GM18508 (cell line): ENCODE data around the gene CENPP.
"Not testable (repeated sequence)": the region's sequence is repeated elsewhere in the genome, so short reads cannot be mapped to it uniquely, and the experiment has no call there.

Source experiments
- ATAC-seq: cut with Tn5 transposase; IDR thresholded peaks from one replicate; pipeline ENCODE4 v1.9.1; 2021; ENCODE audit warnings: moderate number of reproducible peaks; ENCODE audit not compliant: insufficient read depth, unreplicated experiment

CENPP gene

DNA sequence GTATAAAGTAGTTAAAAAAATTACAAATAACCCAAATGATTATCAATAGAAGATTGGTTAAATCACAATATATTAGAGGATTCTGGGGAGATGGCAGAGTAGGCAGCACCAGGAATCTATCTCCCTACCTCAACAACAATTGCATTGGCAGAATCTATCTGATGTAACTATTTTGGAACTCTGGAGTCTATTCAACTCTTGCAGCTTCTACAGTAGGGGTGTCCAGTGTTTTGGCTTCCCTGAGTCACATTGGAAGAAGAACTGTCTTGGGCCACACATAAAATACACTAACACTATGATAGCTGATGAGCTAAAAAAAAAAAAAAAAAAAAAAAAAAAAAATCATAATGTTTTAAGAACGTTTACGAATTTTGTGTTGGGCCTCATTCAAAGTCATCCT lies 239.2 kb downstream of the CENPP start:
- ATAC-seq: no peak

DNA sequence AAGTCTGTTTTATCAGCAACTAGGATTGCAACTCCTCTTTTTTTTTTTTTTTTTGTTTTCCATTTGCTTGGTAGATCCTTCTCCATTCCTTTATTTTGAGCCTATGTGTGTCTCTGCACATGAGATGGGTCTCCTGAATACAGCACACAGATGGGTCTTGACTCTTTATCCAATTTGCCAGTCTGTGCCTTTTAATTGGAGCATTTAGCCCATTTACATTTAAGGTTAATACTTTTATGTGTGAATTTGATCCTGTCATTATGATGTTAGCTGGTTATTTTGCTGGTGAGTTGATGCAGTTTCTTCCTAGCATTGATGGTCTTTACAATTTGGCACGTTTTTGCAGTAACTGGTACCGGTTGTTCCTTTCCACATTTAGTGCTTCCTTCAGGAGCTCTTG lies 246.1 kb downstream of the CENPP start:
- not testable (repeated sequence) for ATAC-seq

DNA sequence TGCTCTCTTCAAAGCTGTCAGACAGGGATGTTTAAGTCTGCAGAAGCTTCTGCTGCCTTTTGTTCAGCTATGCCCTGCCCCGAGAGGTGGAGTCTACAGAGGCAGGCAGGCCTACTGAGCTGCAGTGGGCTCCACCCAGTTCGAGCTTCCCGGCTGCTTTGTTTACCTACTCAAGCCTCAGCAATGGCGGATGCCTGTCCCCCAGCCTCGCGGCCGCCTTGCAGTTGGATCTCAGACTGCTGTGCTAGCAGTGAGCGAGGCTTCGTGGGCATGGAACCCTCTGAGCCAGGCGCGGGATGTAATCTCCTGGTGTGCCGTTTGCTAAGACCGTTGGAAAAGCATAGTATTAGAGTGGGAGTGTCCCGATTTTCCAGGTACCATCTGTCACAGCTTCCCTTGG lies 247.9 kb downstream of the CENPP start:
- not testable (repeated sequence) for ATAC-seq

DNA sequence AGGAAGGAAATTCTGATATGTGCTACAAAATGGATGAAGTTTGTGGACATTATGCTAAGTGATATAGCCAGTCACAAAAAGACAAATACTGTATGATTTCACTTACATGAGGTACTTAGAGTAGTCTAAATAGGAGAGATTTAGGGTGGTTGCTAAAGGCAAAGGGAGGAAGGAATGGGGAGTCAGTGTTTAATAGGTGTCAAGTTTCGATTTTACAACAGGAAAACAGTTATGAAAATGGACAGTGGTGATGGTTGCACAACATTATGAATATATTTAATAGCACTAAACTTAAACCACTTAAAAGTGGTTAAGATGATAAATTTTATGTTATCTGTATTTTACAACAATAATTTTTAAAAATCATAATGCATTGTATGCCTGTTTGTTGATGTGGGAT lies 250.4 kb downstream of the CENPP start:
- ATAC-seq: no peak

DNA sequence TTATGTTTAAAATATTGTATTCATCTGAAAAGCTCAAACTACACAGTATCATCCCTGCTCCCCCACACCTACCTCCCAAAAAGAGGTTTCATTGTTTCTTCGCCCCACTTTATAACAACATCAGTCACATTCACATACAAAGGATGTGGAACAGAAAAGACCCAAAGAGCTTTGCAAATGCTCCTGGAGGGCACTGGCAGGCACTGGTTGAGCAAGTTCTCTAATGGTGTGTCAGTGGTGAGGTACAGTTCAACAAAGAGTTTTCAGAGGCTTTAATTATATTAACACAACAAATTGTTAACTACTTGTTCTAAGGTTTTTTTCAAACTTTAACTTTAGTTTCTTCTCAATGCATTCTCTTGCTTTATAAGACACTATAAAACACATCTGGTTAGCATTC lies 264.2 kb downstream of the CENPP start:
- ATAC-seq: no peak

DNA sequence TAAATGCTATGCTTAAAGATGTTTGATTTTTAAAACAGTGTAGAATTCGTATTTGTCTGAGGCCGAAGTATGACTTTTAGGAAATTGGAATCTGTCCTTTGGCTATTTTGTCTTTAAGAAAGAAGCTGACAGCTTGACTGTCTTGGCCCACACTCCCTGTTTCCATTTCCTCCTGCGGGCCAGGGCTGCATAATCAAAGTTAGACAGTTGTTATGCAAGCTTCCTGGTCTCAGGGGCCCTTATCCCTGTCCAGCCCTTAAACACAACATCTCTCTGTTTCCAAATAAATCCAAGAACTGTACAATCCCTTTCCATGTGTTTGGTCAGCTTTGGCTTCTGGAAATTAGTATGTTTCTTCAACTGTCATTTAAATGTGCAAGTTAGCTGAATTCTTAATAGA lies 264.6 kb downstream of the CENPP start:
- no peak for ATAC-seq

DNA sequence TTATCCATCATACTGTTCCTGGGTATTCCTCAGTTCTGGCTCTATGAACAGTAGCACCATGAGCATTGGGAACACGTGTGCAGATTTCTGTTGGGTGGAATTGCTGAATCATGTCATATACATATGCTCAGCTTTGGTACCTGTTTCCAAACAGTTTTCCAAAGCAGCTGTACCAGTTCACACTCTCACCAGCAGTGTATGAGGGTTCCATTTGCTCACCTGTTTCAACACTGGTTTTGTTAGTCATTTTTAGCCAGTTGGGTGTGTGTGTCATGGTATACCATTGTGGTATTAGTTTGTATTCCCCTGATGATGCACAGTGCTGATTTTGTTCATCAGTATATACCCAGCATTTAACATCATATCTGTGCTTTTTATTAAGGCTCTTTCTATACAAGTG lies 266.8 kb downstream of the CENPP start:
- no peak for ATAC-seq

DNA sequence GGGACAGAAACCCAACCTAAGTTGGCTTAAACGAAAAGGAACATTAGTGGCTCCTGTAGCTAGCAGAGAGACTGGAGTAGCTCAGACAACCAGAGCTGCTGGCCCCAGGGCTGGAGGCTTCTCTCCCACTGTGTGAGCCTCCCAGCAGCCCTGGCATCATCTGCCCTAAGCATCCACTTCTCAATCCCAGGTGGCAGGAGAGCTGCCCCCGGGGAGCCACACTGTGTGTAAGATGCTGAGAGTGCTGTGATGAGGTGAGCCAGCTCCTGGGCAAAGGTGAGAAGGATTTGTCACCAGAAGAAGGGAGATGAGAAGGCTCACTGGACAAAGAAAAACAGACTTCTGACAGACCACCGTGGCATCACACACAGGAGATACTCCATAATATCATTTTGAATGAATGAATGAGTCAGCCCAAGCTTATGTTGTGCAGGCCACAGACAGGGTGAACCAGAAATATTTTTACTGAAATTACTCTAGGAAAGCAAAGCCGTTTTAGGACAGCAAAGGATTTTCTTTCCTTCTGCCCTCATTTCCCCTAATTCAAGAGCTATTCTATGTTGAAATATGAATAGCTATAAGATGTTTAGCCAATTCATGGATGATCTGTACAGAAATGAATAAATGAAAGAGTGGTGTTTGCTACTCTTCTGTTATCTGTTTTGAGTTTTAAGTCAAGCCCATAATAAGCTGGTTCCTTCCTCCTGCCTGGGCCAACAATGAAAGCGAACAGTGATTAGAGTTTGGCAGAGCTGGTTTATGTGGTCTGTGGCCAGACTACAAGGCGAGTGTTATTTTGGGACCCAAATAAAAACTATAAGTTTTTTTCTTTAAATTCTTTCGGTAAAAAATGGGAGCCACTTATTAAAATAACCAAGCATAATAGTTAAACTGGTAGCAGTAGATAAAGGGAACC lies 267.5 kb downstream of the CENPP start:
- no peak for ATAC-seq

DNA sequence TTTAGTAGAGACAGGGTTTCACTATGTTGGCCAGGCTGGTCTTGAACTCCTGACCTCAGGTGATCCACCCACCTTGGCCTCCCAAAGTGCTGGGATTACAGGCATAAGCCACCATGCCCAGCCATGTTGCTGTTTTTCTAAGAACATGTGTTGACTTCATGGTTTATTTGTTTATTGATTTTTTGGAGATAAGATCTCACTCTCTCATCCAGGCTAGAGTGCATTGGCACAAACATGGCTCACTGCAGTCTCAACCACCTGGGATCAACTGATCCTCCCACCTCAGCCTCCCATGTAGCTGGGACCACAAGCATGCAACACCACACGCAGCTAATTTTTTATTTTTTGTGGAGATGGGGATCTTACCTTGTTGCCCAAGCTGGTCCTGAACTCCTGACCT lies 269.3 kb downstream of the CENPP start:
- ATAC-seq: not testable (repeated sequence)

DNA sequence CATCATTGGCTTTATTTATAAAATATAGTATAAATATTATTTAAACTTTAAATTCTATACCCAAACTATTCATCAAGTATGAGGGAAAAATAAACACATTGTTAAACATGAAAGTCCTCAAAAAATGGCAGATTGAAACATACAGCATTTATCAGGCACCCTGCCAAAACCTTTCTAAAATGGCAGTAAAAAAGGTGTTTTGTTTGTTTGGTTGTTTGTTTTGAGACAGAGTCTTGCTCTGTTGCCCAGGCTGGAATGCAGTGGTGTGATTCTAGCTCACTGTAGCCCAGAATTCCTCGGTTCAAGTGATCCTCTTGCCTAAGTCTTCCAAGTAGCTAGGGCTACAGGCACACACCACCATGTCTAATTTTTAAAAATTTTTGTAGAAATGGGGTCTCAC lies 270.2 kb downstream of the CENPP start:
- ATAC-seq: no peak

DNA sequence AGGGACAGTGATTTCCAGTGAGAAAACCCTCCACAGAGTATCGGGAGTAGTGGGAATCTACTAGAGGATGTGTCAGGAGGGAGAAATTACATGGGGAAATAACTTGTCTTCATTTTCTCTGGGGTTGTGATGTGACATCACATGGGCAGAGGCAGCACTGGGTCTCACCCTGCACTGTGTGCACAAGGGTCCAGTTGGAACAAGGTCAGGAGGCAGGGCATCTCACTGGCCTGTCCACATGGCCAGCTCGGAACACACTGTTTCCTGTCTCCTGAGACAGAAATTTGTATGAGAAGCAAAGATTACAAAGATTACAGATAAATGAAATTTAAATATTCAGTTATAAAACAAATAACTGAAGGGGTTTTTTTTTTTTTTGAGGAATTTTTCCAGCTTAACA lies 272.6 kb downstream of the CENPP start:
- no peak for ATAC-seq

DNA sequence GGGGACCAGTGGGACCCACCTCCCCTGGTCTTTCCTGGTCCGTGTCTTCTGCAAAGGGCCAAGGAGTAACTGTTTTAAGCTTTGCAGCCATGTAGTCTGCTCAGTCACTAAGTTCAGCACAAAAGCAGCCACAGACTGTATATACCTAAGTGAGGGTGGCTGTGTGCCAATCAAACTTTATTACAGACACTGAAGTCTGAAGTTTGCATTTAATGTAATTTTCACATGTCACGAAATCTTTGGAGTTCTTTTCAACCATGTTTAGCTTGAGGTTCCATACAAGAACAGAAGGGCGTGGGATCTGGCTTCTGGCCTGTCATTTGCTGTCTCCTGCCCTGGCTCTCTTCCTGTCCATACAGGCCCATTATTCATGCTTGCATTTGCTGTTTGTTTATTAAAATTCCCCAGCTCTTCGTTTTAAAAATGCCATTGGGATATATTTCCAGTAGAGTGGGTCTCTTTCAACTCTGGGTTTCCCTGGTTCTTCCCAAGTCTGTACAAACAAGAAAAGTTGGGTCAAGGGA lies 274.2 kb downstream of the CENPP start:
- no peak for ATAC-seq

DNA sequence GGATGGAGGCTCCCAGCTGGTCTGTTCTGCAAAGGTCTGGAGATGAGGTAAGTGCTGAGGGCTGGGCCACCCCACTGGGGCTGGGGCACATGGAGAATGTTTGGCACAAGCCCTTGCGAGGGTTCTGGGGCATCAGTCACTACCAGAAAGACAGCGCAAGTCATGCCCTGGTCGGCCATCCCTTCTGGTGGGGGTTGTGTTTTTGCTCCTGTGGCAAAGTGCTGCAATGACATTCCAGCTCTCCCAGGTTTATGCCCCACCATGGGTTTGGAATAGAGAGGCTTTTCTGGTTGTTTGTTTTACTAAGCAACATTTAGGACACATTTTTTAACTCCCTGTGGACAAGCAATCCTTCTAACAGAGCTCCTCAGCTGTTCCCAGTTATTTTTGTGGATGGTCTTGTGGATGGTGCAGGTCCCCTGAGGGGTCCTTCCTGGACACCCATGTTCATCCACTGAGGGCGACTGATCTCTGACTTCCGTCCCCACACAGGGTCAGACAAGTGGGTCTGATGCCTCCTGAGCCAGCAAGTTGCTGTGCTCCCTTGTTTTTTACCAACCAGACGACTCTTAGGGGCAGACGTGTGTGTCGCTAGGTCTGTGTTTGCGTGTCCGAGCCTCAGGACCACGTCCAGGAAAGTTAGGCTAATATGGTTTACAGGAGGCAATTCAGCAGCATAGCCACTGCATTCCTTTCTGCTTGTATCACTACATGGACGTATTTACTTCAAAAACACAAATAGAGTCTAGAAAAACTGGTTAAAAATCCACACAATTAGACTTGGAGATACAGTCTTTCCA lies 274.9 kb downstream of the CENPP start:
- no peak for ATAC-seq

DNA sequence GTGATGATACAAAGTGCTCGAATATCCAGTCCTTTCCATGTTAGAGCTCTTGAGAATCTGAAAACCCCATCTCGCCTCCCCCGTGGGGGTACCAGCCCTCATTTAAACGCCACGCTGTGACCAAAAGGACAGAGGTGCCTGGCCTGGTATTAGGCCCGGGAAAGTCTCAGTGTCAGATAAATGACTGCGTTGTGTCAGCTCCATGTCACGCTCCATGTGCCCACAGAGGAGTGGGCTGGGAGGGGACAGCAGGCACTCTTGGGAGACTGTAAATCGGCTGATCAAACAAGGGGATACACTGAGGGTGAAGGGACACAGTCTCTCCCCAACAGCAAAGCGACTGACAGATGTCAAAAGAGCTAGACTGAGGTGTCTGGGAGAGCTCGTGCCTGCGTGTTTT lies 275.7 kb downstream of the CENPP start:
- ATAC-seq: no peak

DNA sequence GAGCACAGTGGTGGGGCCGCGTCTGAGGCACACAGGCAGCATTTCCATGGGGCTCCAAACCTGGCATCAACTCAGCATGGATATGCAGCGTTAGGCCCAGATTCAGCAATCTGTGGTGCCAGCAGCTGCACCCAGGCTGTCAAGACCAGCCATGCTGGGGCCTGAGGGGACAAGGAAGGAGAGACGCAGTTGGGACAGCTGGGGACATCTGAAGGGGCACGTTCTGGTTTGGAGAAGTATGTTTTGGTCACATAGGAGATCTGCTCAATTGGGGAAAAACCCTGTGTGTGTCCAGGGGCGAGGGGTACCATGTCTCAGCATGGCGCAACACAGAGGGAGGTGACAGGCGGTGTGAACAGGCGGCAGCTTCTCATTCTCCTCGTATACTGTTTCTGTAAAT lies 276.7 kb downstream of the CENPP start:
- ATAC-seq: no peak

DNA sequence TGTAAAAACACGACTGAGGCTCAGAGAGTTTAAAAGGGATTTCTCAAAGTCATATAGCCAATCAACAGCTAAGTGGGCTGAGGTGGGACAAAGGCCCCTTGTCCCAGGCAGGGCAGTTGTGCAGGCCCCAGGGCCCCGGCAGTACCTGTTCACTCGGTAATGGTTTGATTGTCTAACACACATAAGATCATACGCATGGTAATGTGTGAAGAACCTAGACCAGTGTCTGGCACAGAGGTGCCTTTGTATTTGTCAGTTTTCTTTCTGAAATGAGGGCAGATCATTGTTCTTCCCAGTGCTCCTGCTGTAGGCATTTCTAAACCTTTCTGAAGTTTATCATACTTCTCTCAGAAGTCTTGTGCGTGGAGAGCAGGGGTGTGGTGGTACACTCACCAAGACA lies 277.3 kb downstream of the CENPP start:
- no peak for ATAC-seq

DNA sequence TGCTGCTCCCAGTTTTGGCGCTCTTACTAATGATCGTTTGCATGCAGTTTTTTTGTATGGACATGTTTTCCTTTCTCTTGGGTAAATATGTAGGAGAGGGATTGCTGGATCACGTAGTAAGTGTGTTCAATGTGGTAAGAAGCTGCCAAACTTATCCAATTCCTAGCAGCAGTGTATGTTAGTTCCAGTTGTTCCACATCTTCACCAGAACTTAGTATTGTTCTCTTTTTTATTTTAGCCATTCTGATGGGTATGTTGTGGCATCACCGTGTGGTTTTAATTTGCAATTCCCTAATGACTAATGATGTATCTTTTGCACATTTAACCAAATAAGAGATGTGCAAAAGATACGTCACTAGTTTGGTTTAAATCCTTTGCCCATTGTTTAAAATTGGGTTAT lies 278.2 kb downstream of the CENPP start:
- ATAC-seq: no peak

DNA sequence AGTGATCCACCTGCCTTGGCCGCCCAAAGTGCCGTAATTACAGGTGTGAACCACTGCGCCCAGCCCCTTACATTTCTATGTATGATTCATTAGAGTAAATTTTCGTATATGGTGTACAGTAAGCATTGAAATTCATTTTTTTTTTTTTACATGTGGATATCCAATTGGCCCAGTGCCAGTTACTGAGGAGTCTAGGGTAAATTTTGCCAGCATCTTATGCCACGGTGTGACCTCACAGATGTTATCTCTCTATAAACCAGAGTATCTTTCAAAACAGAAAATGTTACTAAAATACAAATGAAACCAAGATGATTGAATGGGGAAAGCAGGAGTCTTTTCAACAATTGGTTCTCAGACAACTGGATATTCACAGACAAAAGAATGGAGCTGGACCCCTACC lies 279.5 kb downstream of the CENPP start:
- no peak for ATAC-seq

DNA sequence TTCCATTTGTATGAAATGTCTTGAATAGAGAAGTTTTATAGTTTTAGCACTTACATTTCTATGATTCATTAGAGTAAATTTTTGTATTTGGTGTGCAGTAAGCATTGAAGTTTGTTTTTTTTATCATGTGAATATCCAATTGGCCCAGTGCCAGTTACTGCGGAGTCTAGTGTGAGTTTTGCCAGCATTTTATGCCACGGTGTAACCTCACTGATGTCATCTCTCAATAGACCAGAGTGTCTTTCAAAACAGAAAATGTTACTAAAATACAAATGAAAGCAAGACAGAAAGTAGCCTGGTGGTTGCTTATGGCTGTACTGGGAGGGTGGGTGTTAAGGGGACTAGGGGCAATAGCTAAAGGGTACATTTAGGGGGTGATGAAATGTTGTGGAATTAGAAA lies 281.3 kb downstream of the CENPP start:
- ATAC-seq: no peak

DNA sequence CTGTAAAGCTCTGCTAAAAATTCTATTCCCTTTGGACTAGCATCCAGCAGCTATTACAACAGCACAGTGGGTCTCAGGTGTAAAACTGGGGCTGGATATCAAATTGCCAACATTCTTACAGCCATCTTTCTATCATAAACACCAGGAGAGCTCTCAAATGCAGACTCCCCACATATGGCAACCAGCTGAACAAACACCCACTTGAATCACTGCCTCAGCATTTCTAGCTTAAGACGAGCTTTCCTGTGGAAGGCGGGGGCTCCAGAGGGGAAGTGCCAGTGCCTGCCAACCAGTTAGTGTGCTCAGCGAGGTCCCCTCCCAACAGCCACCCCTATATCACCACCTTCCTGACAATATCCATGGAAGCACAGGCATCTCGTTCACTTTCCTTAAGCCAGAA lies 282.0 kb downstream of the CENPP start:
- no peak for ATAC-seq

DNA sequence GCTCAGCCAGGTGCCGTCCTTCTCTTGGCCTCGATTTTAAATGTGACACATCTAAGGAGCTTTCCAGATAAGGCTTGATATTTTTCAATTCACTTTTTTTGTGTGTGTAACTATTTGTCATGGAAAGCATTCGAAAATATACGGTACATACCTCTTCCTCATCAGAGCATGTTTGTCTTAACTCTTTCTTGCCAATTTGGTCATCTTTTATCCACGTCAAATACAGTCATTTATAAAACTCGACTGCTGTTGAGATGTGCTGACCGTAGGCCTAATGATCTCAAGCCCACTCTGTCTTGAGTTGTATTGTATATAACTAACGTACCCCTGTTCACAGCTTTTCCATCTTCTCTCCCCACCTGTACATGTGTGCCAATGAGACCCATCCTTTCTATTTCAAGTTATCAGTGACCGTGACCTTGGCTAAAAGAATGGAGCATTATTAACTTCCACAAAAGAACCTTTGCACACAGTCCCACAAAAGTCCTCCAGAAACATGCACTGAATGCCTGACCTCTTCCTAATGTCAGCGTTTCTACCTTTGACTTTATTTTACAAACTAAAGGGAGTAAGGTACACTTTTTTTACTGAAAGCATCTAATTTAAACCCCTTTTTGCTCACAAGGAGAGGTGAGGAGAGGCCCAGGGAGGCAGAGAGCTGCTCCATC lies 282.6 kb downstream of the CENPP start:
- ATAC-seq: no peak
